EL (cell line): ENCODE data around the gene CFAP221.

ENCODE experiments used
- DNase-seq: peaks from one replicate; pipeline ENCODE4 v3.0.0-alpha.2; 2016

Gene CFAP221

DNA sequence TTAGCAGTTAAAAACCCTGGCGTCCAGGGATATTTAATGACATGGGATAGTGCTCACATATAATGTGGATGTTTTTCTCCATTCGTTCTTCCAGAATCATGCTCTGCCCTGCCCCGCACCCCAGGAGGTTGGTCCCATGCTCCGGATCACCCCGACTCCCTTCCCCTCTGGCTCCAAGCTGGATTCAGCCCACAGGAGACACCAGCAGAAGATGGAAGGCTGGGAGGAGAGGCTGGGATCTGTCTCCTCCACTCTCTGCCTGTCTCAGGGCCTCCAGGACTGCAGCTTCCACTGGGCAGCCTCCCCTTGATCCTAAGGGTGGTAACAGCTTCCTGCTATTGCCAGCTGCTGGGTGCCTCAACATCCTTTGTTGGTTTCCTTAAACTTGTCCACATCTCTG lies 159.3 kb downstream of the CFAP221 start:
- DNase-seq: no peak

DNA sequence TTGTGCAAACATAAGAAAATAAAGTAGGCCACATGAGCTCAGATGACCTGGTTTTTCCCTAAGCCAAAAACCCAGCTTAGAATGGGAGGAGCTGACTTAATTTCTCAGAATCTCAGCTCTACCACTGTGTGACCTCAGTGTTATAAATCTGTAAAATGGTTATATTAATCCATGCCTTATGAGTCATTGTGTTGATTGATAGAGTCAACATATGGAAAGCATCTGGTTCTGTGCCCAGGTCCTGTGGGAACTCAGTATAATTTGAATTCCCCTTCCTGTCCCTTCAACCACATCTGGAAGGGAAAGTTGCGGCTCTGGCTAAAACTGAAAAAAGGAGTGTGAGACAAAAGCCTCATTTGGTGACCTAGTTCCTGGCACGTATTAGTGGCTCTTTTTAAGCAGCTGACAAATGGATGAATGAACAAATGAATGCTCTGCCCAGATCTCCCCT lies 160.4 kb downstream of the CFAP221 start:
- DNase-seq: no peak

DNA sequence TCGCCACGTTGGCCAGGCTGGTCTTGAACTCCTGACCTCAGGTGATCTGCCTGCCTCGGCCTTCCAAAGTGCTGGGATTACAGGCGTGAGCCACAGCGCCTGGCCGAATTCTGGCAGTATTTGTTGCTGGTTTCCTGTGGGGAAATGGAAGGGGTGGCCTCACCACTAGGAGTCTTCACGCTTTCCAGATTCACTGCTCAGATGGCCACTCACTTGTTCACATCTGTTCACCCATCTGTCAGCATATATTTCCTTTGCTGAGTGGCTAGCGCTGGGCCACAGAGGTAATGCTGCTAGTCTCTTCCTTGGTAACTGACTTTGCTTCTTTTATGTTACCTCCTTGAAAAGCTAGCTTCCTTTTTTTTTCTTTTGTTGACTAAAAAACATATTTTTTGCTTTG lies 162.0 kb downstream of the CFAP221 start:
- no peak for DNase-seq
